ENCODE measurements around the gene UGT1A4. TPM values are rescaled to one million over a fixed set of nuclear protein-coding genes. Genes with fewer than 3 reads are reported as not detected.

UGT1A4 gene
- total and polyA plus RNA-seq, 10 of the 15 experiments (the other 5 are each of a cell fraction or from before 2014, with no cell fraction given), result not detected

- H3K4me1 ChIP-seq (ENCODE audit: control insufficient read depth, insufficient read depth, low read length), result no peaks in the 10 kb centered on the region
- intact Hi-C loops (cut with micrococcal nuclease; ENCODE audit: unreplicated experiment), result loop anchor here (10.0 kb wide), 1 partner anchor 228 kb away; no protein-coding TSS in a partner anchor
- no peak overlapping the region for H3K4me3 ChIP-seq
- RAD21 ChIA-PET (ENCODE audit: unreplicated experiment), result no interaction called here
- POLR2A ChIA-PET, result no interaction called here
- H3K9me3 ChIP-seq (replicated peaks; ENCODE audit: control insufficient read depth, insufficient read depth, low read length), result no peaks in the 10 kb centered on the region; the same call in 1 of the 3 replicates
- BruUV-seq (replicated peaks), result no TSS peak
- SMC1A ChIA-PET (ENCODE audit: uncharacterized antibody, unreplicated experiment), result no interaction called here
- in situ Hi-C loops (cut with MboI), result no loop called here
- H3K79me2 ChIP-seq (ENCODE audit: control insufficient read depth, insufficient read depth, low read length), result no peaks in the 10 kb centered on the region
- no peak overlapping the region for H2AFZ ChIP-seq (ENCODE audit: control insufficient read depth, low read depth, low read length)
- no peak overlapping the region for H3K27ac ChIP-seq (ENCODE audit: control insufficient read depth, insufficient read depth)
- FAIRE-seq (no peak), ATAC-seq (no peak), DNase-seq (ENCODE audit: low read depth, low spot score) (no peak)
- H3K27me3 ChIP-seq (replicated peaks in 1 of 2; ENCODE audit: control insufficient read depth in 2 of 2, insufficient read depth in 2 of 2, low read length in 1 of 2), result peaks cover 0 to 4% of the 10 kb centered on the region in 2 experiments; a peak in 2 of 4 replicates
- 71% methylated on average over 7 of the region's 7 CpGs for WGBS (ENCODE audit: insufficient coverage, insufficient replicate concordance, low lambda C conversion rate, missing lambda C conversion rate)
- CTCF ChIA-PET, result interaction anchor here (1.0 kb wide), 1 partner anchor 201 kb away, joined by 3 read pairs; no protein-coding TSS in a partner anchor
- H4K20me1 ChIP-seq (ENCODE audit: control insufficient read depth, insufficient read depth), result no peaks in the 10 kb centered on the region
- no peak overlapping the region for H3K9ac ChIP-seq (ENCODE audit: control insufficient read depth, insufficient read depth, low read length)
- H3K4me2 ChIP-seq (ENCODE audit: control insufficient read depth, insufficient read depth), result no peak overlapping the region
- no peaks in the 10 kb centered on the region for H3K36me3 ChIP-seq (ENCODE audit: control insufficient read depth in 2 of 2, insufficient read depth in 2 of 2, low read length in 1 of 2)
- no peak for TF ChIP-seq USF1 (IDR thresholded peaks at IDR 0.05; ENCODE audit: borderline replicate concordance, extremely low read length, insufficient read depth, low read depth, low read length)
- TF ChIP-seq SRF (IDR thresholded peaks at IDR 0.05; ENCODE audit: low read depth in 2 of 2, low read length in 2 of 2), result no peak
- TF ChIP-seq RCOR1 (conservative IDR thresholded peaks at IDR 0.05; ENCODE audit: low read depth, low read length), result no peak
- no peak for TF ChIP-seq CBX5 (IDR thresholded peaks at IDR 0.05; ENCODE audit: low read depth)
- no peak for TF ChIP-seq NFYA (IDR thresholded peaks at IDR 0.05; ENCODE audit: borderline replicate concordance, low read depth, low read length)
- no peak for TF ChIP-seq KLF5 (IDR thresholded peaks at IDR 0.05; ENCODE audit: partially characterized antibody)
- no peak for TF ChIP-seq TBL1XR1 (IDR thresholded peaks at IDR 0.05; ENCODE audit: low read depth, low read length)
- TF ChIP-seq IRF5 (IDR thresholded peaks at IDR 0.05; ENCODE audit: borderline replicate concordance), result no peak
- no peak for TF ChIP-seq USF2 (IDR thresholded peaks at IDR 0.05; ENCODE audit: borderline replicate concordance, low read depth, low read length)
- no peak for TF ChIP-seq ZNF24 (IDR thresholded peaks at IDR 0.05)
- no peak for TF ChIP-seq ZBTB11 (CRISPR knock-in tag; IDR thresholded peaks at IDR 0.05)
- no peak for TF ChIP-seq RELB (IDR thresholded peaks at IDR 0.05; ENCODE audit: low read depth)
- TF ChIP-seq KAT2A (conservative IDR thresholded peaks at IDR 0.05; ENCODE audit: control insufficient read depth, low read depth, low read length), result no peak
These were observed 5.3 kb upstream of the UGT1A4 start for GRCh38 chr2:233713262-233713615.

All from GM12878 (cell line).